Spleen (tissue), 11 donors: ENCODE results near the gene NR2F1-AS1. TPM values are rescaled to one million over a fixed set of nuclear protein-coding genes. Genes with fewer than 3 reads are reported as not detected.

ENCODE experiments used
- DNase-seq: peaks from one replicate; pipeline ENCODE4 v3.0.0-alpha.2; 2020
- H3K27ac ChIP-seq, 8 donors: fragments of 200-600 bp; sonication (generic) in 7 of 8; 1 replicate in 4 of 8; 2 replicates in 4 of 8; pipeline versions ENCODE4 v1.5.0 to v1.8.0; 2016 to 2021; ENCODE audit warnings: inconsistent platforms in 4 of 8, mild to moderate bottlenecking in 4 of 8, moderate library complexity in 1 of 8
- H3K27me3 ChIP-seq, 7 donors: fragments of 200-600 bp; sonication (generic) in 6 of 7; replicated peaks in 1 of 7; 1 replicate in 4 of 7; 2 replicates in 3 of 7; pipeline versions ENCODE4 v1.5.0 to v1.8.0; 2016 to 2021; ENCODE audit warnings: inconsistent platforms in 3 of 7, mild to moderate bottlenecking in 1 of 7
- H3K36me3 ChIP-seq, 6 donors: fragments of 200-600 bp; sonication (generic) in 5 of 6; 1 replicate in 4 of 6; 2 replicates in 2 of 6; pipeline versions ENCODE4 v1.5.0 to v1.8.0; 2016 to 2021; ENCODE audit warnings: inconsistent platforms in 2 of 6
- H3K4me1 ChIP-seq, 6 donors: fragments of 200-600 bp; sonication (generic) in 5 of 6; 1 replicate in 3 of 6; 2 replicates in 3 of 6; pipeline versions ENCODE4 v1.5.0 to v1.8.0; 2016 to 2021; ENCODE audit warnings: inconsistent platforms in 3 of 6
- H3K4me3 ChIP-seq, 8 donors: fragments of 200-600 bp; sonication (generic) in 7 of 8; 1 replicate in 4 of 8; 2 replicates in 4 of 8; pipeline versions ENCODE4 v1.5.0 to v1.8.0; 2016 to 2021; ENCODE audit warnings: inconsistent platforms in 4 of 8, mild to moderate bottlenecking in 4 of 8, moderate library complexity in 2 of 8
- H3K9me3 ChIP-seq, 8 donors: fragments of 200-600 bp; sonication (generic) in 7 of 8; 1 replicate in 4 of 8; 2 replicates in 4 of 8; pipeline versions ENCODE4 v1.5.0 to v1.8.0; 2016 to 2021; ENCODE audit warnings: inconsistent platforms in 4 of 8
- POLR2A ChIP-seq, 3 donors: fragments of 450-650 bp; IDR thresholded peaks; one replicate each; pipeline ENCODE4 v1.5.1; 2017; ENCODE audit warnings: antibody characterized with exemption in 3 of 3, mild to moderate bottlenecking in 1 of 3
- POLR2AphosphoS5 ChIP-seq, 3 donors: sonication (generic); formaldehyde crosslinking; IDR thresholded peaks; one replicate each; pipeline ENCODE4 v1.5.1; 2017; ENCODE audit warnings: antibody characterized with exemption in 3 of 3
- WGBS, 5 donors: extraction: QIAGEN DNeasy Blood & Tissue Kit in 3 of 5; methylation state at CpG; one replicate each; pipeline versions ENCODE4 v1.1.5 to v1.1.7; 2013 to 2018; 5-methylcytosine and 5-hydroxymethylcytosine counted together
- intact Hi-C: fragments of 100-400 bp; cut with DNase I; formaldehyde crosslinking; loops from one replicate; pipeline ENCODE4 v1.15.0; 2023; ENCODE audit warnings: low total_unique reads
- polyA plus RNA-seq, 3 donors: library from polyadenylated mRNA; stranded (reverse); fragments of 200-250 nt; gene quantifications; one replicate each; pipeline ENCODE4 v1.2.1, GENCODE V29; 2013
- total RNA-seq, 7 donors: library from RNA; depleted of rRNA in 3 of 7; stranded (reverse); fragments of >200 nt in 3 of 7; fragmentation: NEBNext Ultra II Directional in 4 of 7; extraction: Animal tissue kit (Norgen Biotek cat#: 25700) in 4 of 7; gene quantifications; one replicate each; pipeline versions ENCODE4 v1.1.0 to v1.2.1, GENCODE V29; 2016 to 2021
- TF ChIP-seq, protein P1 (sequence below), 11 experiments: fragments of 200-600 bp in 7 of 11; fragments of 450-650 bp in 4 of 11; sonication (generic) in 4 of 11; IDR thresholded peaks in 8 of 11; conservative IDR thresholded peaks in 3 of 11; 1 replicate in 7 of 11; 2 replicates in 4 of 11; pipeline versions ENCODE4 v1.4.0 to v1.8.0; 2016 to 2021; ENCODE audit warnings: antibody characterized with exemption in 11 of 11, inconsistent platforms in 4 of 11, mild to moderate bottlenecking in 1 of 11
- donor health status: healthy with polysubstance abuse.
- donor health status: DM: no; HTN: no; CAD: no; lungs with moderate emphysema.
- donor health status: DM: no; HTN: no; CAD: no.
- donor health status: Bipolar disorder and iron deficiency.
- donor health status: healthy.
- donor health status: DM: no; HTN: no; CAD: no.
- donor health status: DM: yes; HTN: yes; CAD: no.

Gene NR2F1-AS1
- total and polyA plus RNA-seq, 10 donors = 5.9 to 21.6 (median 8.5) TPM

DNA sequence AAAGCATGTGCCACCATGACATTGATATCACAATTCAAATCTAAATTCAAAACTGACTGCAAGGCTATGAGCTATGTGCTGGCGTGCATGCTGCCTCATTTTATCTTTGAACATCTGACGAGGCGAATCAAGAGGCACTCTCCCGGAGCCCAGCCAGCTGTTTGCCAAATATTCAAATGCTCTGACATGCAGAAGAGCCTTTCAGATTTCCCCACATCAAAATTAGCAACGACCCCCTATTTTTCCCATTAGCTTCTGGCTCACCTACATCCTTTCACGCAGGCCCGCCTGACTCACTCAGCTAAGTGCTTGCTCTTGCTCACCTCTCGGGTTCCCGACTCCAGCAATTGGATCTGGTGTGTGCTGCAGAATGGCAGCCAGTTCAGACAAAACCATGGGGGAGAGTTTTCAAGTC lies 159.0 kb downstream of the NR2F1-AS1 start:
- Histone ChIP-seq H3K4me1 (no peaks in the 10 kb centered on the region), H3K9me3 (no peaks in the 10 kb centered on the region), H3K4me3 (no peak overlapping the region), H3K36me3 (no peaks in the 10 kb centered on the region), H3K27ac (no peak overlapping the region), H3K27me3 (no peaks in the 10 kb centered on the region)
- intact Hi-C loops = no loop called here
- 74 to 83% (median 78%) methylated on average over 9 of the region's 9 CpGs for WGBS, 5 donors
- no peak for TF ChIP-seq POLR2A (IDR thresholded peaks at IDR 0.05)
- no peak for DNase-seq

DNA sequence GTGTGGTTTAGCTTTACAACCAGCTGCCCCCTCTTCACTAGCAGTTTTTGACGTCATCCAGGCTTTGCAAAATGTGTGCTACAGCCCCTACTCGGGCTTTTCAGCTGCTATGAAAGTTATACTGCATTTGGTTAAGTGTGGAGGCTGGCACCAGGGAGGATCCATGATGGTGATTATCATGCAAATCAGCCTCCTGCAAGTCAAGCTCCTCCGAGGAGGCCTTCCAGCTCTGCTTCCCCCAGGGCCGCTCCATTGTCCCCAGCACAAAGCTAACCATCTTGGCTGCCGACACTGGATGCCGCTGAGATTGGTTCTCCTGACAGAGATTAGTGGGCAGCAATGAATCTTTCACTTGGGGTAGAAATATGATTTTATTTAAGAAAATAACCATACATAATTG lies 159.6 kb downstream of the NR2F1-AS1 start:
- WGBS, 5 donors = 77 to 85% (median 82%) methylated on average over 6 of the region's 6 CpGs
- no peak overlapping the region for H3K4me3 ChIP-seq
- H3K4me1 ChIP-seq = no peaks in the 10 kb centered on the region
- H3K27ac ChIP-seq = no peak overlapping the region
- TF ChIP-seq POLR2AphosphoS5 (IDR thresholded peaks at IDR 0.05) = no peak
- TF ChIP-seq, protein P1, sequence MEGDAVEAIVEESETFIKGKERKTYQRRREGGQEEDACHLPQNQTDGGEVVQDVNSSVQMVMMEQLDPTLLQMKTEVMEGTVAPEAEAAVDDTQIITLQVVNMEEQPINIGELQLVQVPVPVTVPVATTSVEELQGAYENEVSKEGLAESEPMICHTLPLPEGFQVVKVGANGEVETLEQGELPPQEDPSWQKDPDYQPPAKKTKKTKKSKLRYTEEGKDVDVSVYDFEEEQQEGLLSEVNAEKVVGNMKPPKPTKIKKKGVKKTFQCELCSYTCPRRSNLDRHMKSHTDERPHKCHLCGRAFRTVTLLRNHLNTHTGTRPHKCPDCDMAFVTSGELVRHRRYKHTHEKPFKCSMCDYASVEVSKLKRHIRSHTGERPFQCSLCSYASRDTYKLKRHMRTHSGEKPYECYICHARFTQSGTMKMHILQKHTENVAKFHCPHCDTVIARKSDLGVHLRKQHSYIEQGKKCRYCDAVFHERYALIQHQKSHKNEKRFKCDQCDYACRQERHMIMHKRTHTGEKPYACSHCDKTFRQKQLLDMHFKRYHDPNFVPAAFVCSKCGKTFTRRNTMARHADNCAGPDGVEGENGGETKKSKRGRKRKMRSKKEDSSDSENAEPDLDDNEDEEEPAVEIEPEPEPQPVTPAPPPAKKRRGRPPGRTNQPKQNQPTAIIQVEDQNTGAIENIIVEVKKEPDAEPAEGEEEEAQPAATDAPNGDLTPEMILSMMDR (IDR thresholded peaks at IDR 0.05 in 8 of 11, conservative IDR thresholded peaks at IDR 0.05 in 3 of 11) = no peak
- TF ChIP-seq POLR2A (IDR thresholded peaks at IDR 0.05) = no peak
- H3K9me3 ChIP-seq = no peaks in the 10 kb centered on the region
- no peak for DNase-seq
- intact Hi-C loops = no loop called here
- no peaks in the 10 kb centered on the region for H3K36me3 ChIP-seq
- H3K27me3 ChIP-seq = no peaks in the 10 kb centered on the region

DNA sequence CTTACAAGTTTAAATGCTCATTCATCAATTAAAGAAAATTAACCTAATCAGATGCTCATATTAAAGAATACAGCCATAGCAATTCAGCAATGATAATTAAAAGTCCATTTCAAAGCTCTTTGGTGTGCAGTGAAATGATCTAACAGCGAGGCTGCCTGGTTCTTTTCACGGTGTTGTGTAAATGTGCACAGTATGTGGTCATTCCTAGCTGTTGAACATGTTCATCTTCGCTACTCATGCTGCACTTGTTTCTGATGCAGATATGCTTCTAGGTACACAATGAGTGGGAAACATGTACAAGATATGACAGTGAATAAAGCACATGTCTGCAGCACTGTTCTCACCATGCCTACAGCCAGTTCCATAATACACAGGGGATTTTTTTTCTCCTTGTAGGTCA lies 163.5 kb downstream of the NR2F1-AS1 start:
- H3K9me3 ChIP-seq = no peaks in the 10 kb centered on the region
- WGBS, 5 donors = 85 to 95% (median 93%) methylated on average over 3 of the region's 3 CpGs
- H3K4me3 ChIP-seq = no peak overlapping the region
- DNase-seq = no peak
- no peaks in the 10 kb centered on the region for H3K27me3 ChIP-seq
- TF ChIP-seq POLR2A (IDR thresholded peaks at IDR 0.05) (no peak), POLR2AphosphoS5 (IDR thresholded peaks at IDR 0.05) (no peak)
- TF ChIP-seq, protein P1 (IDR thresholded peaks at IDR 0.05 in 8 of 11, conservative IDR thresholded peaks at IDR 0.05 in 3 of 11) = no peak
- no peaks in the 10 kb centered on the region for H3K36me3 ChIP-seq
- no peaks in the 10 kb centered on the region for H3K4me1 ChIP-seq
- intact Hi-C loops = no loop called here
- no peak overlapping the region for H3K27ac ChIP-seq

DNA sequence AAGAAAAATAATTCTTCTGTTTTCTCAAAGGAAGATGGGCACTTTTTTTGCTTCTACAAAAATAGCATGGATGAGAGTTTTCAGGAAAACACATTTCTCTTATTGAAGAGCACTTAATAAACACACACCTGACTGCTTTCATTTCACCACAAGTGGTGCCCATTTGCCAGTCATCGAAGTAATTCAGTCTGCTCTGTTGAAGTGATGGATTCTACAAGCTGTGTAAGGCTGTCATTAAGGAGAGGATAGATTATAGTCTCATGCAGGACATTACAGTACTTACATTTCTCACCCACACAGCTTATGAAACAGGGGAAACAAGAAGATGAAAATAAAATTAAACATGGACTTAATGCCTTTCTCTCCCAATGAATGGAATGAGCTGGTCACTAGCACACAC lies 165.2 kb downstream of the NR2F1-AS1 start:
- Histone ChIP-seq H3K36me3 (no peaks in the 10 kb centered on the region), H3K4me1 (no peaks in the 10 kb centered on the region)
- 50 to 91% (median 78%) methylated on average over 1 of the region's 1 CpG for WGBS, 5 donors

More for the DNA sequence above, 165.2 kb downstream of the NR2F1-AS1 start:
- Histone ChIP-seq H3K27ac (no peak overlapping the region), H3K27me3 (no peaks in the 10 kb centered on the region), H3K4me3 (no peak overlapping the region), H3K9me3 (no peaks in the 10 kb centered on the region)
- DNase-seq = no peak
- TF ChIP-seq, protein P1 (IDR thresholded peaks at IDR 0.05 in 8 of 11, conservative IDR thresholded peaks at IDR 0.05 in 3 of 11) = no peak
- no peak for TF ChIP-seq POLR2AphosphoS5 (IDR thresholded peaks at IDR 0.05)
- no peak for TF ChIP-seq POLR2A (IDR thresholded peaks at IDR 0.05)
- intact Hi-C loops = no loop called here
